Astrocyte (in vitro differentiated cells and primary cell): ENCODE measurements around the gene FYCO1. TPM values are rescaled to one million over a fixed set of nuclear protein-coding genes. Genes with fewer than 3 reads are reported as not detected.

ENCODE experiments used
- DNase-seq: peaks from one replicate; pipeline ENCODE4 v3.0.0-alpha.2; 2010; ENCODE audit warnings: low read depth
- FAIRE-seq: peaks from 2 replicates; lab custom pipeline; 2011; peaks lifted over from hg19 to GRCh38; lab: Jason Lieb, UNC
- H2AFZ ChIP-seq: 2 replicates; pipeline ENCODE4 v1.6.0; 2012; ENCODE audit warnings: low read depth, low read length, inconsistent platforms
- H3K27ac ChIP-seq: 2 replicates; pipeline ENCODE4 v1.5.1; 2011; ENCODE audit warnings: low read depth, low read length, inconsistent platforms
- H3K27me3 ChIP-seq: 2 replicates; pipeline ENCODE4 v1.6.0; 2011; ENCODE audit warnings: low read length, inconsistent platforms; ENCODE audit not compliant: insufficient read depth
- H3K36me3 ChIP-seq: 2 replicates; pipeline ENCODE4 v1.5.1; 2011; ENCODE audit warnings: low read length, inconsistent platforms; ENCODE audit not compliant: insufficient read depth
- H3K4me1 ChIP-seq: 2 replicates; pipeline ENCODE4 v1.5.1; 2011; ENCODE audit warnings: low read length, inconsistent platforms; ENCODE audit not compliant: insufficient read depth
- H3K4me2 ChIP-seq: 2 replicates; pipeline ENCODE4 v1.6.0; 2012; ENCODE audit warnings: low read length, inconsistent platforms
- H3K4me3 ChIP-seq: 2 replicates; pipeline ENCODE4 v1.5.1; 2011; ENCODE audit warnings: low read depth, mild to moderate bottlenecking, low read length, inconsistent platforms; ENCODE audit not compliant: insufficient read depth
- H3K79me2 ChIP-seq: 2 replicates; pipeline ENCODE4 v1.6.0; 2012; ENCODE audit warnings: mild to moderate bottlenecking, low read length, inconsistent platforms; ENCODE audit not compliant: insufficient read depth
- H3K9ac ChIP-seq: 2 replicates; pipeline ENCODE4 v1.6.0; 2012; ENCODE audit warnings: mild to moderate bottlenecking, low read length, inconsistent platforms
- H3K9me3 ChIP-seq: 2 replicates; pipeline ENCODE4 v1.5.1; 2012; ENCODE audit warnings: low read depth, mild to moderate bottlenecking, low read length, inconsistent platforms; ENCODE audit not compliant: insufficient read depth
- H4K20me1 ChIP-seq: 2 replicates; pipeline ENCODE4 v1.6.0; 2012; ENCODE audit warnings: low read length, inconsistent platforms; ENCODE audit not compliant: insufficient read depth
- H3K27ac Mint-ChIP-seq: one replicate; pipeline ENCODE4 v1.8.0; 2021; ENCODE audit warnings: mild to moderate bottlenecking, mixed read lengths; ENCODE audit not compliant: unreplicated experiment
- H3K27me3 Mint-ChIP-seq: one replicate; pipeline ENCODE4 v1.8.0; 2021; ENCODE audit warnings: low read depth, mixed read lengths; ENCODE audit not compliant: unreplicated experiment
- H3K36me3 Mint-ChIP-seq: one replicate; pipeline ENCODE4 v1.8.0; 2021; ENCODE audit warnings: low read depth, mixed read lengths; ENCODE audit not compliant: unreplicated experiment
- H3K4me1 Mint-ChIP-seq: one replicate; pipeline ENCODE4 v1.8.0; 2021; ENCODE audit warnings: low read depth, mixed read lengths; ENCODE audit not compliant: unreplicated experiment
- H3K4me3 Mint-ChIP-seq: one replicate; pipeline ENCODE4 v1.8.0; 2021; ENCODE audit warnings: mild to moderate bottlenecking, moderate library complexity, mixed read lengths; ENCODE audit not compliant: unreplicated experiment
- H3K9me3 Mint-ChIP-seq: one replicate; pipeline ENCODE4 v1.8.0; 2021; ENCODE audit warnings: mild to moderate bottlenecking, mixed read lengths; ENCODE audit not compliant: unreplicated experiment
- EZH2 ChIP-seq: IDR thresholded peaks from 2 replicates; pipeline ENCODE4 v1.6.1; 2012; ENCODE audit warnings: mild to moderate bottlenecking, low read length, inconsistent platforms; ENCODE audit not compliant: insufficient read depth
- total RNA-seq: library from RNA; stranded (reverse); gene quantifications from 2 replicates; pipeline ENCODE4 v1.2.1, GENCODE V29; 2021
- TF ChIP-seq, protein P1 (sequence below): IDR thresholded peaks from 2 replicates; pipeline ENCODE4 v1.5.1; 2011; ENCODE audit warnings: low read depth, mild to moderate bottlenecking, inconsistent platforms, low read length, moderate library complexity; ENCODE audit not compliant: insufficient read depth

Gene FYCO1
- total RNA-seq, 1 donor from 2014 or later, result 19.7 TPM

DNA sequence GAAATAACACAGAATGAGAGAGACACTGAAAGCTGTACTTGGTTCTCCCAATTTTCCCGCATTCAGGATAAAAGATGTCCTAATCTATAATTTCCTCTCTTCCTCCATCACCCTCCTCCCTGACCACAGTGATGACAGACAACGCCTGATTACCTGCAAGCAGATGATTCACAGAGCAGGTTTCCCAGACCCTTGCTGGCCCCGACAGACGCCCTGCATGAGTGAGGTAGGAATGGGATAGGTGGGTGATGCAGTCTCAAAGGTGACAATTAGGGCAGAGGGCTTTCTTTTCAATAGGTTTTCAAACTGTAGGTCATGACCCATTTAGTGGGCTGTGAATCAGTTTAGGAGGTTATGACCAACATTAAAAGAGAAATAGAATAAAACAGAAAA is 57.6 kb downstream of the FYCO1 start:
- H3K4me3 ChIP-seq, result no peak overlapping the region
- peaks cover 17% of the 10 kb centered on the region for H3K36me3 Mint-ChIP-seq
- H3K27me3 Mint-ChIP-seq, result no peaks in the 10 kb centered on the region
- H3K9ac ChIP-seq, result no peak overlapping the region
- H3K4me3 Mint-ChIP-seq, result no peak overlapping the region
- no peak overlapping the region for H2AFZ ChIP-seq
- no peaks in the 10 kb centered on the region for H3K27me3 ChIP-seq
- FAIRE-seq (no peak), DNase-seq (no peak)
- no peaks in the 10 kb centered on the region for H3K9me3 Mint-ChIP-seq
- H3K27ac Mint-ChIP-seq, result no peak overlapping the region
- peaks cover 13% of the 10 kb centered on the region for H3K4me1 Mint-ChIP-seq
- no peaks in the 10 kb centered on the region for H4K20me1 ChIP-seq
- H3K9me3 ChIP-seq, result no peaks in the 10 kb centered on the region
- TF ChIP-seq EZH2, result no peak
- TF ChIP-seq, protein P1, sequence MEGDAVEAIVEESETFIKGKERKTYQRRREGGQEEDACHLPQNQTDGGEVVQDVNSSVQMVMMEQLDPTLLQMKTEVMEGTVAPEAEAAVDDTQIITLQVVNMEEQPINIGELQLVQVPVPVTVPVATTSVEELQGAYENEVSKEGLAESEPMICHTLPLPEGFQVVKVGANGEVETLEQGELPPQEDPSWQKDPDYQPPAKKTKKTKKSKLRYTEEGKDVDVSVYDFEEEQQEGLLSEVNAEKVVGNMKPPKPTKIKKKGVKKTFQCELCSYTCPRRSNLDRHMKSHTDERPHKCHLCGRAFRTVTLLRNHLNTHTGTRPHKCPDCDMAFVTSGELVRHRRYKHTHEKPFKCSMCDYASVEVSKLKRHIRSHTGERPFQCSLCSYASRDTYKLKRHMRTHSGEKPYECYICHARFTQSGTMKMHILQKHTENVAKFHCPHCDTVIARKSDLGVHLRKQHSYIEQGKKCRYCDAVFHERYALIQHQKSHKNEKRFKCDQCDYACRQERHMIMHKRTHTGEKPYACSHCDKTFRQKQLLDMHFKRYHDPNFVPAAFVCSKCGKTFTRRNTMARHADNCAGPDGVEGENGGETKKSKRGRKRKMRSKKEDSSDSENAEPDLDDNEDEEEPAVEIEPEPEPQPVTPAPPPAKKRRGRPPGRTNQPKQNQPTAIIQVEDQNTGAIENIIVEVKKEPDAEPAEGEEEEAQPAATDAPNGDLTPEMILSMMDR, result no peak
- peaks cover 4% of the 10 kb centered on the region for H3K4me1 ChIP-seq
- peaks cover 9% of the 10 kb centered on the region for H3K36me3 ChIP-seq
- H3K79me2 ChIP-seq, result no peaks in the 10 kb centered on the region
- H3K27ac ChIP-seq, result no peak overlapping the region
- no peak overlapping the region for H3K4me2 ChIP-seq

DNA sequence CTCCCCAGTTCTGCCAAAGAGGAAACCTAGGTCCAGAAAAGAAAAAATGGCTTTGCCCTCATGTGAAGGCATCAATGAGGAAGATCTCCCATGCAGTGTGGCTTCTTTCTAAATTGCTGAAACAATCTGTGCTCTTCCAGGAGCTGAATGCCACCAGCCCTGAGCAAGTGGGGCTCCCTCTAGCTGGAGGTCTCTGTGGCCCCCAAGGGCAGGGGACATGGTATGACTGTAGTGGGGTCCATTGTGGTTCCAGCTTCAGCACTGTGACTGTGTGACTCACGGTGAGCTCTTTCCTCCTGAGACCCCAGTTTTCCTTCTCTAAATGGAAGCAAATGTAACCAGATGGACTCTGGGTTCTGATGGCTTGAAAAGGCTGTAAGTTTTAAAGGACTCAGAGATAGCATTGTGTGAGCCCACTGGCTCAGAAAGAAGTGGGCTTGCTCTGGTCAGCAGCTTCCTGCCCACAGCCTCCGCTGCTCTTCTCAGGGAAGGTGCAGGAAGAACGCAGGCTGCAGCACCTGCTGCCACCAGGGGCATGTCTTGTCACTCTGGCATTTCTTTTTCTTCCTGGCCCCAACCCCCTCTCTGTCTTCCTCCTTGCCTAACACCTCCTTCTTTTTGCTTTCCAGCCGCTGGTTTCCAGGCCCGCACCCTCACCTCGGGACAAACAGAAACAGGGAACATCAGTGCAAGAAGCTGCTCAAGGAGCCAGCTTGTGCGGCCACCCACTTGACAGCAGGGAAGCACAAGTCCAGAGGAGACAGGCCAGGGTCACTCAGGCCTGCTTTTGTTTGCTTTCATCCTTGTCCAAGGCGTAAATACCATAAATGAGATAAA is 58.2 kb downstream of the FYCO1 start:
- no peak overlapping the region for H2AFZ ChIP-seq
- DNase-seq, result no peak
- Mint-ChIP-seq H3K4me1 (peaks cover 11% of the 10 kb centered on the region), H3K4me3 (no peak overlapping the region), H3K9me3 (no peaks in the 10 kb centered on the region), H3K27me3 (no peaks in the 10 kb centered on the region), H3K36me3 (peaks cover 17% of the 10 kb centered on the region), H3K27ac (no peak overlapping the region)
- TF ChIP-seq EZH2, result no peak
- TF ChIP-seq, protein P1, result no peak
- FAIRE-seq, result no peak
- H3K79me2 ChIP-seq, result no peaks in the 10 kb centered on the region
- H3K27ac ChIP-seq, result no peak overlapping the region
- H4K20me1 ChIP-seq, result no peaks in the 10 kb centered on the region
- peaks cover 9% of the 10 kb centered on the region for H3K36me3 ChIP-seq
- H3K9me3 ChIP-seq, result no peaks in the 10 kb centered on the region
- H3K4me2 ChIP-seq, result no peak overlapping the region
- H3K4me3 ChIP-seq, result no peak overlapping the region
- no peak overlapping the region for H3K9ac ChIP-seq
- H3K4me1 ChIP-seq, result peaks cover 4% of the 10 kb centered on the region
- no peaks in the 10 kb centered on the region for H3K27me3 ChIP-seq

DNA sequence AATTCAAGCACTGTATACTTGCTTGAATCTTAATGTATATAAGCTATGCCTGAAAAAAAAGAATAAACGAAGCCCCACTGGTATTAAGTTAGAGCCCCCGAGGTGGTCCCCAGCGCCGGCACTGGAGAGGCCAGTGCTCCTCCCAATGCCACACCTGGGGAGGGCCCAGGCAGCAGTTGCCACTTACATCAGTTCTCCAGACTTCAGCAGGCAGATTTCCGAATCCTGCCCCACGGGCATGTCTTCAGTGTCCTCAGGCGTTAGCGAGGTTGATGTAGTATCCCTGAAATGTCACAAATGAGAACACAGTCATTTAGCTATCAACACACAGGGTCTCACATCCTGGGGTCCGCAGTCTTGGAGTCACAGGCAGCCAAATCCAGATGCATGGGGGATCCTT is 59.4 kb downstream of the FYCO1 start:
- DNase-seq (no peak), FAIRE-seq (no peak)
- Histone ChIP-seq H3K36me3 (peaks cover 9% of the 10 kb centered on the region), H2AFZ (no peak overlapping the region), H3K27me3 (no peaks in the 10 kb centered on the region), H3K4me1 (peaks cover 4% of the 10 kb centered on the region), H3K9me3 (no peaks in the 10 kb centered on the region), H3K4me2 (no peak overlapping the region), H3K9ac (no peak overlapping the region), H3K27ac (no peak overlapping the region), H3K4me3 (no peak overlapping the region), H4K20me1 (no peaks in the 10 kb centered on the region), H3K79me2 (no peaks in the 10 kb centered on the region)
- H3K27ac Mint-ChIP-seq, result no peak overlapping the region
- peaks cover 17% of the 10 kb centered on the region for H3K36me3 Mint-ChIP-seq
- no peaks in the 10 kb centered on the region for H3K9me3 Mint-ChIP-seq
- TF ChIP-seq EZH2, result no peak
- TF ChIP-seq, protein P1, result no peak
- no peak overlapping the region for H3K4me3 Mint-ChIP-seq
- H3K27me3 Mint-ChIP-seq, result no peaks in the 10 kb centered on the region
- H3K4me1 Mint-ChIP-seq, result peaks cover 8% of the 10 kb centered on the region
